Endothelial cell of umbilical vein (primary cell): ENCODE data around the gene PDE4B.

Experiments used
- EZH2 ChIP-seq: IDR thresholded peaks from 2 replicates; pipeline ENCODE4 v1.6.1; 2012; ENCODE audit warnings: borderline replicate concordance, low read depth, mild to moderate bottlenecking, moderate library complexity, low read length, inconsistent platforms; ENCODE audit not compliant: severe bottlenecking
- GATA2 ChIP-seq: IDR thresholded peaks from 2 replicates; pipeline ENCODE4 v1.7.0; 2011; ENCODE audit warnings: low read depth, mild to moderate bottlenecking, moderate library complexity, mixed read lengths, low read length; ENCODE audit not compliant: insufficient read length, insufficient read depth
- JUN ChIP-seq: IDR thresholded peaks from 2 replicates; pipeline ENCODE4 v1.6.1; 2011; ENCODE audit warnings: borderline replicate concordance, low read depth; ENCODE audit not compliant: insufficient read length, insufficient read depth
- MYC ChIP-seq: IDR thresholded peaks from one replicate; pipeline ENCODE4 v1.6.1; 2011; ENCODE audit warnings: mild to moderate bottlenecking, low read depth, low read length
- POLR2A ChIP-seq: IDR thresholded peaks from 2 replicates; pipeline ENCODE4 v1.6.1; 2012; ENCODE audit warnings: low read depth, mild to moderate bottlenecking, control low read depth, low read length
- POLR2AphosphoS5 ChIP-seq: IDR thresholded peaks from 2 replicates; pipeline ENCODE4 v1.6.1; 2012; ENCODE audit warnings: low read depth, mild to moderate bottlenecking, control low read depth, low read length, moderate library complexity; ENCODE audit not compliant: insufficient read depth
- TF ChIP-seq, protein P1 (sequence below), 2 donors: IDR thresholded peaks; 1 replicate in 1 of 2; 2 replicates in 1 of 2; pipeline ENCODE4 v1.5.1; 2011; ENCODE audit warnings: low read length in 2 of 2, mild to moderate bottlenecking in 2 of 2, moderate library complexity in 2 of 2, control low read depth in 1 of 2, inconsistent platforms in 1 of 2, low read depth in 1 of 2; ENCODE audit not compliant: insufficient read depth in 1 of 2; ENCODE audit errors: extremely low read depth in 1 of 2
- TF ChIP-seq, protein P2 (sequence below): IDR thresholded peaks from 2 replicates; pipeline ENCODE4 v1.6.1; 2011; ENCODE audit not compliant: insufficient read depth, insufficient read length

DNA sequence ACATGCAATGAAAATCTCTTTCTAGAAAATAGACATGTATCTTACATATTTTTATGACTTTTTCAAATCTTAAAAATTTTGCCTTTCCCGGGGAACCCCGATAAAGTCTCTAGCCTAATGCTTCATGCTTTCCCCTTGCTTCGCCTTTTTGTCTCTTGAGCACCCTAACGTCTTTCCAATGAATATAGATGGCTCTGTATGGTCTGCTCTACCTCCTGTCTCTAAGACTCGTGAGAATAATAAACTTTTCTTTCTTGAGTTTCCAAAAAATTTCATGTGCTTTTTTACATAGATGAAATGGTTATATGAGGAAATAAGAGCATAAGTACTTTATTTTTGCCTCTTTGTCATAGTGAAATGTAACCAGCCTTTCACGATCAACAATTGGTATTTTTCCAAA, 202.6 kb downstream of the PDE4B start:
- TF ChIP-seq, protein P1, sequence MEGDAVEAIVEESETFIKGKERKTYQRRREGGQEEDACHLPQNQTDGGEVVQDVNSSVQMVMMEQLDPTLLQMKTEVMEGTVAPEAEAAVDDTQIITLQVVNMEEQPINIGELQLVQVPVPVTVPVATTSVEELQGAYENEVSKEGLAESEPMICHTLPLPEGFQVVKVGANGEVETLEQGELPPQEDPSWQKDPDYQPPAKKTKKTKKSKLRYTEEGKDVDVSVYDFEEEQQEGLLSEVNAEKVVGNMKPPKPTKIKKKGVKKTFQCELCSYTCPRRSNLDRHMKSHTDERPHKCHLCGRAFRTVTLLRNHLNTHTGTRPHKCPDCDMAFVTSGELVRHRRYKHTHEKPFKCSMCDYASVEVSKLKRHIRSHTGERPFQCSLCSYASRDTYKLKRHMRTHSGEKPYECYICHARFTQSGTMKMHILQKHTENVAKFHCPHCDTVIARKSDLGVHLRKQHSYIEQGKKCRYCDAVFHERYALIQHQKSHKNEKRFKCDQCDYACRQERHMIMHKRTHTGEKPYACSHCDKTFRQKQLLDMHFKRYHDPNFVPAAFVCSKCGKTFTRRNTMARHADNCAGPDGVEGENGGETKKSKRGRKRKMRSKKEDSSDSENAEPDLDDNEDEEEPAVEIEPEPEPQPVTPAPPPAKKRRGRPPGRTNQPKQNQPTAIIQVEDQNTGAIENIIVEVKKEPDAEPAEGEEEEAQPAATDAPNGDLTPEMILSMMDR (IDR thresholded peaks at IDR 0.05; ENCODE audit: extremely low read depth in 1 of 2, insufficient read depth in 1 of 2, low read depth in 1 of 2, low read length in 2 of 2): no peak
- TF ChIP-seq, protein P2, sequence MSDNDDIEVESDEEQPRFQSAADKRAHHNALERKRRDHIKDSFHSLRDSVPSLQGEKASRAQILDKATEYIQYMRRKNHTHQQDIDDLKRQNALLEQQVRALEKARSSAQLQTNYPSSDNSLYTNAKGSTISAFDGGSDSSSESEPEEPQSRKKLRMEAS: no peak
- no peak for TF ChIP-seq EZH2
- no peak for TF ChIP-seq POLR2A
- no peak for TF ChIP-seq GATA2
- no peak for TF ChIP-seq POLR2AphosphoS5
- no peak for TF ChIP-seq JUN
- no peak for TF ChIP-seq MYC
